NCI-H82 (cell line): ENCODE measurements around the gene CLMP.

ENCODE experiments used
- DNase-seq: peaks from one replicate; lab custom pipeline; 2025; lab: John Stamatoyannopoulos, UW

CLMP gene, protein sequence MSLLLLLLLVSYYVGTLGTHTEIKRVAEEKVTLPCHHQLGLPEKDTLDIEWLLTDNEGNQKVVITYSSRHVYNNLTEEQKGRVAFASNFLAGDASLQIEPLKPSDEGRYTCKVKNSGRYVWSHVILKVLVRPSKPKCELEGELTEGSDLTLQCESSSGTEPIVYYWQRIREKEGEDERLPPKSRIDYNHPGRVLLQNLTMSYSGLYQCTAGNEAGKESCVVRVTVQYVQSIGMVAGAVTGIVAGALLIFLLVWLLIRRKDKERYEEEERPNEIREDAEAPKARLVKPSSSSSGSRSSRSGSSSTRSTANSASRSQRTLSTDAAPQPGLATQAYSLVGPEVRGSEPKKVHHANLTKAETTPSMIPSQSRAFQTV

DNA sequence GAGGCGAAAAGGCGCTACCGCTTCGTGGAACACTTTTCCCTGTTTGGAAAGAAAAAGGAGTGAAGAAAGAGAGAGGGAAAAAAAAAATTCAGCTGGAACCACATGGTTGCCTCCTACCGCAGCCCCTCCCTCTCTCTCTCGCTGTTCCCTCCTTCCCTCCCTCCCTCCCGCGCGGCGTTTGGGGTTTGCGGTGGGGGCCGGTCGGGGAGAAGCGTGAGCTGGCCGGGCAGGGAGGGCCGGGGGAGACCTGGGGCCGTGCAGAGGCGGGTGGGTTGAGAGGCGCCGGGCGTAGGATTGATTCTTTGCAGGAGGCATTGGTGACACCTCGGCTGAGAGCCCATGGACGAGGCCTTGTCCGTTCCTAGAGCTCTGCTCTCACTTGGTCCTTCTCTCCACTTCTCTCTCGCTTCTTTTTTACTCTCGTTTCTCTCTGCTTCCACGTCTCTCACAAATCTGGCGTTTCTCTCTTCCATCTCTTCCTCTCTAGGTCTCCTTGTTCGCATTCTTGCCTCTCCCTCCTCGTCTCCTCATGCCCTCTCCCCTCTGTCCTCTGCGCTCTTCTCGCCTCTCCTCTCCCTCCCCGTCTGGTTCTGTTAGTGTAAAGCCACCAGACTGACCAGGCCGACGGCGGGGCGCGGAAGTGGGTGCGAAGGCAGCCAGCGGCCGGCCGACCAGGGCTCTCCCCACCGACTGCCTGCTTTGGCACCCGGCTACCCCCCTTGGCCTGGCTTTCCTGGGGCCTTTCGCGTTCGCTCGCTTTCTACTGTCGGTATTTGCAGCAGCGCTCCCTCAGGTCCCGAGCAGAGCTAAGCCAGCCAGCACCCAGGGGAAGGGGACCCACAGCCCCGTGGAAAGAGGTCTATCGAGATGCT, at the start of gene CLMP:
TSS of gene CLMP (minus strand) at position 61 of the 872 bp plus-strand sequence. CDS start 308 bp downstream, outside the sequence.
- DNase-seq = peak; percentile 26

DNA sequence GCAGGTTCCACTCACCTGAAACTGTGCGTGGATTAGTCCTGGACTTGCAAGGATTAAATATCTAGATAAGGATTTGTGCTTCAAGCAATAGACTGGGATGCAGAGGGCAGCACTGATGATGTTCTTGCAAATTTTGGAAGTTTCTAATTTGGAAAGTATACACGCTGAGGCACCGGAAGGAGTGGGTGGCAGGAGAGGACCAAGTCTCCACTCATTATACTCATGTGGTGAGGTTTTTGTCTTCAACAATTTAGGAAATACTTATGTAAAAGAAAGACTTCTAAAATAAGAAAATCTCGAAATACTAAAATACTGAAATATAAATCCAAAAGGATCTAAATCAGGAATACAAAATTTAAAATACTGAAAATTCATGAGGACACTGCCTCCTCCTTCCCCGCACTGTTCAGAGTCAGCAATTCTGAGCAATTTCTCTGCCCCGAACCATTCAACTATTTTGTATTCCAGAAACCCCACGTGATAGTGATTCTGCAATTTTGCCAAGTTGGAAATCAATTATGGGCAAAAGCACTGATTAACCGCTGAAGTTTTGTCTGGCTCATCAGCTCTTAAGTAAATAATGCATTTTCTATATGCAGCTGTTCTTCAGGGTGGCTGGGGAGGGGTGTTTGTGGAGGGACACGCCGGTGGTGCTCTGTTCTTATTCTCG, 47.0 kb upstream of the CLMP start:
- DNase-seq = no peak

DNA sequence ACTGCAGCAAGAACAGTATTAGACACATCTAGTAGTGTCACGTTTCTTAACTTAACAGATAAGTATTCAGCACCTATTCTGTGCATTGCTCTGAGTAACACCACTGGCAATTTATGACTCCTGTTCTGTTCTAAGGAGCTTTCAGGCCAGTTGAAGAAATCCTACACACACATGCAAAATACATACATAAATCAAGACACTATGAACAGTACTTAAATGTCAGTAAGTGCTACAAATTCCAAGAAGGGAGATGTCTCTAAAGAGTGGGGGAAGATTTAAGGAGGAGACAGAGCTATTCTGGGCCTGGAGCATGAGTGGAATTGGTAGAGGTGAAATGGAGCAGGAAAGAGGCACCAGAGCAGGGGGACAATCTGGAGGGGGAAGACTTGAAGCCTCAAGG, 46.2 kb upstream of the CLMP start:
- no peak for DNase-seq

DNA sequence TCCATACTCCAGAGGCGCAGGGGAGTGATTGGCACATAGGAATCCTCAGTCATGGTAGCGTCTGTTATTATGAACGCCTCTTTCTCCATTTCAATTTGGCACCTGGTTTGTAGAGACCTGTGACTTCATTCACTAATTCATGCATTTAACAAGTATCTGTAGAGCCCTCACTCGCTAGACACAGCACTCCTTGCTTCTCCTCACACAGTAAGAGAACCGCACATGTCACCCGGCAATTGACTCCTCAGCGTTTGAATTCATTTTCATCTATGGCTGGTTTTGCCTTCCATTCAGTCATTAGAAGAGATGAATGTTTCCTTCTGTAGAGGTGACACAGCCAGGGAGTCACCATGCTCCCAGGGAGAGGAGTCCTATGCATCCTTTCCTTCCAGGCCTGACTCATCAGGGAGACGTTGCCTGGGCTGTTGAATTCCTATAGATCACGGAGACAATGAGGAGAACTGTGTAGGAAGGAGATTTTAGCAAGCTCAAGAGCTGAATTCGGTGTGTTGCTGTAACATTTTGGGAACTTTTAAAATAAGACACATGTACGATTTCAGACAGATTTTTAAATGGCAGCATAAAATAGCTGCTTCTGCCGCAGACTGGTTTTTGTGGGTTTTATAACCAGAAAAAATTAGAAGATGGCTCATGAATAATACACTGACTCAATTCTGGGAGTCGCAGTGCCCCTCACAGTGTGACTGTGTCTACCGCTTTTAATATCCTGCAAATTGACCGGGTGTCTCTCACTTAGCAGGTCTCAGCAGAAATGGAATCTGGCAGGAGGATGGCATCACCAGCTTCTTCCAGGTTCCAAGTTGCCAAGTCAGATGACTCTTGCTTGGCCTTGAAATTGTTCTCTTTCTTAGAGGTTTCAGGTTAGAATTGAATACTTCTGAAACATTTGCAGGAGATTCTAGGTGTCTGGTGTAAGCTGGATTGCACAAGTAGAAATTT, 44.4 kb upstream of the CLMP start:
- no peak for DNase-seq

- no peak for DNase-seq
Observed at GRCh38 chr11:123238297-123238696, 43.2 kb upstream of the CLMP start.

DNA sequence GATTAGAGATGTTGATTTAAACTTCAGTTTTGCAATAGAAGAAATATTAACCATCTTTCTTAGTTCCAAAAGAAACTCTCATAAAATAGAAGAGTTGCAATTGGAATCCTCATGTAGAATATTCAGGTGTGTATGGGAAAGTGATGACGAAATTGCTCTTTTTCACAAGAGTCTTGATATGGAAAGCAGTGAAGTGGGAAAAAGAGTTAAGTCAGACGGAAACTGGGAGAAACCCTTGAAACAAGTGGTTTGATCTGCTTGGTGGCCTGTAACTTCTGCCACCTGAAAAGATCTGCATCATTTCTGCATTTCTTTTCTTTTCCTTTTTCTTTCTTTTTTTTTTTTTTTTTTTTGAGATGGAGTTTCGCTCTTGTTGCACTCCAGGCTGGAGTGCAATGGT, 41.8 kb upstream of the CLMP start:
- DNase-seq = no peak

GRCh38 chr11:123235656-123236261, 40.7 kb upstream of the CLMP start:
- DNase-seq = no peak

- DNase-seq = peak; percentile 60
Observed at GRCh38 chr11:123235117-123235655, 40.1 kb upstream of the CLMP start.

DNA sequence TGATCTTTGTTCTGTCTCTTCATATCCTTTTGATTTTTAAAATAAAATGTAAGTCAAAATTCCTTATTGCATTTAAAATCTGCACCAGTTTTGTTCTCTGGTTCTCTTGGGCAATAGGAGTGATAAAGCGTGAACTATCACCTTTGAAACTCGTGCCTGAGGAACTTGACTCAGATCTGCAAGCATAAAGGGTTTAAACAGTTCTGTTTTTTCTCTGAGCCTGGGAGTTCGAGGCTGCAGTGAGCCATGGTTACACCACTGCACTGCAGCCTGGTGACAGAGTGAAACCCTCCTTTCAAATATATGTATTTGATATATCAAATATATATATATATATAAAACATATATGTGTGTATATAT, 38.9 kb upstream of the CLMP start:
- no peak for DNase-seq

GRCh38 chr11:123233280-123233974, 38.4 kb upstream of the CLMP start:
- peak; percentile 56 for DNase-seq

DNA sequence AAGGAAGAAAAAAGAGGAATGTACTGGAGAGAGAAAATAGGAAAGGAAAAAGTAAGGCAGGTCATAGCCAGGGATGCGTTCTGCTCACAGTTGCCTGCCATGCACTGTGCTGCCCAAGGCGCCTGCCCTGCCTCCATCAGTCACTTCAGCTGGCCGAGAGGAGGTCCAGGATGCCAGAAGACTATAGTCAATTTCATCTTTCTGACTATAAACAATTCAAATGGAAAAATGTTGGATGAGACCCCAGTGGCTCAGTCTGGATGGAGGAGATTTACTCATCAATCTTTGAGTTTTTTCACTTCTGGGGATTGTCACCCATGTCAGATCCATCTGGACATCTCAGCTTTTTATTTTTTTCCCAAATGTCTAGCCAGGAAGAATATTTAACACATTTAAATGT, 36.7 kb upstream of the CLMP start:
- no peak for DNase-seq

DNA sequence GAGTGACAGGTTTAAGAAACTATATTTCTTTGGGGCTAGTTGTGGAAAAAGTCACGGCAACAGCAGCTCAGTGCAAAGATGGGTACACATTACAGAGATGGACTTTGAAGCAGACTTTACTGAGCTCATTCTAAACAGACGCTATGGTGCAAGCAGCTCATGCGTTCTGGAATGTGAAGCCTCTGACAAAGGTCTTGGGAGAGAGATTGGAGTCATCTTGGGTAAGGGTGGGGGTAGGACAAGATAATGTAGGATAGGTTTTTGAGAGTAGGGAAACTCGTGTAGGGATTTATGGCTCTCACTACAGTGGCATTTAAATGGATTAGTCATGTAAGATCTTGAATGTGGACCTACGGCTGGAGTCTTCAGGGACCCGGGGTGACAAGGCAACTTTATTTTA, 36.2 kb upstream of the CLMP start:
- peak; percentile 40 for DNase-seq

- DNase-seq = peak; percentile 36
Observed at GRCh38 chr11:123230346-123230745, 35.3 kb upstream of the CLMP start.

DNA sequence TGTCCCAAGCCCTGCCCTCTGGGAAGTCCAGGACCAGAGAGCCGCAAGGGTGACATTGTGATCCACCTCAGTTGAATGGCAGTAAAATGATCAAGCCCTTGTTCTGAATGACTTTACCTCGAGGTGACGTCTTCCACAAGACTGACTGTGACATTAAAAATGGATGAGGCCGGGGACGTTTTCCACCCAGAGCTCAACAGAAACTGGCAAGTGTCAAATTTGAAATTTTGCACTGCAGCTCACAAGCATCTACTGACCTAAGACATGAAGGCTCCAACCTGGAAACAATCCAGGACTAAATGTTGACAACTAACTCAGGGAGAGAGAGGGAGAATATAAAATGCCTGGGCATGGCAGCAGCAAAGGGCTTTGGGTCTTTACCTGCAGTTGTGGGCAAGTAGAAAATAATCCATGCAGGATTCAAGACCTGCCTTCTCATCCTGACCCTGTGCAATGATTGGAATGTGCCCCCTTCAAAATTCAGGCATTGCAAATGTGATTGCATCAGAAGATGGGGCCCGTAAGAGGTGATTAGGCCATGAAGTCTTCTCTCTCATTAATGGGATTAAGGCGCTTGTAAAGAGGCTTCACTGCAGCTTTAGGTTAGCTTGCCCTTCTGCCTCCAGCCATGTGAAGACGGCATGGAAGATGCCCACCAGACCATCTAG, 33.6 kb upstream of the CLMP start:
- DNase-seq = peak; percentile 83

GRCh38 chr11:123227763-123228495, 32.9 kb upstream of the CLMP start:
- no peak for DNase-seq

- DNase-seq = no peak
Observed at GRCh38 chr11:123221584-123221983, 26.5 kb upstream of the CLMP start.

DNA sequence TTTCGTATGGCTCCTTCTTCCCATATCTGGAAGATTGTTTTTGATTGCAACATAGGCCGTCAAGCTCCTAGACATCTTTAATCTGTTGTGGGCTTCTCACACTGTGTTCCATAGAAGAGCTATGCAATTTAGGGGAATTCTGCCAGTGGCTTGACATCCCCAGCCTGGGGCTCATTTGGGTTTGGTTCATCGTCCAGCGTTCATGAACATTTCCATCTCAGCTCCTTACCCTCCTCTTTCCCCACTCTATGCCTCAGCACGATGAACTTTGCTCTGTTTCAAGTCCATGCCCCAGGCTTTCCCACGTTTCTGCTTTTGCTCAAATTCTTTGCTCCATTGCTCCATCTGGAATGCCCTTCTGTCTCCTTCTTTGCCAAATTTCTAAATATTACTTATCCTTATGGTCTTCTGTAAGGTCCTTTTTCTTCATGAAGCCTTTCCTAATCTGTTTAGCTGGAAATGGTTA, 26.1 kb upstream of the CLMP start:
- no peak for DNase-seq

DNA sequence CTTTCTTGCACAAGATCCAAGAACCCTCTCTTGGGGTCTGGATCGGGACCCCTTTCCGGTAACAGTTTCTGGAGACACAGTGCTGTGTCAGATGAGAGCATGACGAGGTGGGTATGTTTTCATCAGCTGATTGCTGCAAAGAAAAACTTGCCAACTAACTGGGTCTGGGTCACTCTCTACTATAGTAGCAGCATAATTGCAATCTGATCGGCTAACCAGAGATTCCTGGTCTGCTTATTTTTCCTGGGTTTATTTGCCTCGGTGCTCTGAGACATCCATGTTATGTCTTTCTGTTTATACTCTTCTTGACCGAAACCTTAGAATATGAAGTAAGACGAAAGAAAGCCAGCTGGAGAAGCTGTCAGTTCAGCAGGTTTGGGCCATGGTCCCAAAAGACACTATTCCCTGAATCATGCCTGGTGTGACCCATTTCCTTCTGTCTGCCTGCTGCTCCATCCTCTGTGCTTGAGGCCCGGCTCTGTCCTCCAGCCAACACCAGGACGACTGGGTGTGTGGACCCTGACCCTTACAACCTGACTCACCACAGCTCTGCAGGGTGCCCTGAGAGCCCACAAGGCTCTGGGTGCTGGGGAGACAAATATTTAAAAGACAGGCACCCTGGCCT, 24.1 kb upstream of the CLMP start:
- DNase-seq = no peak
